ENCODE measurements around the gene TRMT2B.
"Not testable (repeated sequence)": the region's sequence is repeated elsewhere in the genome, so short reads cannot be mapped to it uniquely, and the experiment has no call there.

Gene TRMT2B

GRCh38 chrX:101051549-101052302 lies at the start of gene TRMT2B:
TRMT2B (minus strand) TSS chrX:101052111; CDS start chrX:101042289, 9,822 bp downstream.
- peak; percentile 78 for DNase-seq

GRCh38 chrX:101097546-101098453 lies 45.9 kb upstream of the TRMT2B start, which contains the start of gene CENPI:
CENPI (plus strand) TSS chrX:101098204; CDS start chrX:101101071, 2,867 bp downstream.
- peak; percentile 88 for DNase-seq

GRCh38 chrX:101091817-101092216 lies 39.9 kb upstream of the TRMT2B start:
- DNase-seq = no peak

- DNase-seq = no peak
These were observed 29.3 kb upstream of the TRMT2B start for GRCh38 chrX:101081231-101081630.

GRCh38 chrX:101080326-101081124 lies 28.6 kb upstream of the TRMT2B start:
- DNase-seq = no peak

- no peak for DNase-seq
These were observed 27.9 kb upstream of the TRMT2B start for GRCh38 chrX:101079736-101080270.

GRCh38 chrX:101078716-101079598 lies 27.0 kb upstream of the TRMT2B start, which contains the start of gene TMEM35A:
TMEM35A (plus strand) TSS chrX:101078879; CDS start chrX:101079003, 124 bp downstream.
- no peak for DNase-seq

GRCh38 chrX:101071582-101071981 lies 19.7 kb upstream of the TRMT2B start:
- DNase-seq = no peak

GRCh38 chrX:101062176-101062575 lies 10.3 kb upstream of the TRMT2B start:
- DNase-seq = no peak

- DNase-seq = no peak
These were observed 5.3 kb upstream of the TRMT2B start for GRCh38 chrX:101057093-101057714.

GRCh38 chrX:101056551-101056950 lies 4.6 kb upstream of the TRMT2B start:
- DNase-seq = not testable (repeated sequence)

GRCh38 chrX:101051153-101051548 lies 760 bp downstream of the TRMT2B start:
- DNase-seq = no peak

- DNase-seq = no peak
These were observed 11.7 kb downstream of the TRMT2B start for GRCh38 chrX:101040197-101040596.

GRCh38 chrX:101037231-101037630 lies 14.7 kb downstream of the TRMT2B start:
- no peak for DNase-seq

- no peak for DNase-seq
These were observed 22.2 kb downstream of the TRMT2B start for GRCh38 chrX:101029665-101030064.

GRCh38 chrX:101028562-101028961 lies 23.3 kb downstream of the TRMT2B start:
- no peak for DNase-seq

GRCh38 chrX:101025126-101025525 lies 26.8 kb downstream of the TRMT2B start:
- no peak for DNase-seq

- no peak for DNase-seq
These were observed 29.9 kb downstream of the TRMT2B start for GRCh38 chrX:101022020-101022419.

GRCh38 chrX:101012031-101012430 lies 39.9 kb downstream of the TRMT2B start:
- not testable (repeated sequence) for DNase-seq

GRCh38 chrX:101009090-101009489 lies 42.8 kb downstream of the TRMT2B start:
- no peak for DNase-seq

- DNase-seq = no peak
These were observed 52.5 kb downstream of the TRMT2B start for GRCh38 chrX:100999451-100999850.
